Kidney epithelial cell (primary cell): ENCODE results near the gene AKT3. TPM values are rescaled to one million over a fixed set of nuclear protein-coding genes. Genes with fewer than 3 reads are reported as not detected.
A peak's percentile ranks its signal among the peaks of the same experiment; 100 is the strongest.

ENCODE experiments used
- DNase-seq: peaks from one replicate; pipeline ENCODE4 v3.0.0-alpha.2; 2010; ENCODE audit warnings: low read depth
- H3K27me3 ChIP-seq: 2 replicates; pipeline ENCODE4 v1.6.0; 2011; ENCODE audit warnings: low read length; ENCODE audit not compliant: control insufficient read depth, insufficient read depth
- H3K36me3 ChIP-seq: 2 replicates; pipeline ENCODE4 v1.5.1; 2011; ENCODE audit warnings: low read length; ENCODE audit not compliant: control insufficient read depth, insufficient read depth
- H3K4me3 ChIP-seq: 2 replicates; pipeline ENCODE4 v1.5.1; 2011; ENCODE audit warnings: low read depth, mild to moderate bottlenecking, control low read depth, low read length
- CTCF ChIP-seq: IDR thresholded peaks from 2 replicates; pipeline ENCODE4 v1.5.1; 2011; ENCODE audit warnings: mild to moderate bottlenecking, moderate library complexity, low read length, control low read depth, inconsistent platforms; ENCODE audit not compliant: insufficient read depth, poor library complexity, severe bottlenecking
- total RNA-seq: library from RNA; depleted of rRNA; stranded (reverse); fragments of >200 nt; gene quantifications from 2 replicates; pipeline ENCODE4 v1.2.3, GENCODE V29; 2015

The AKT3 gene
- total RNA-seq, 1 donor from 2014 or later: 13.1 TPM

- no peak for TF ChIP-seq CTCF
- Histone ChIP-seq H3K4me3 (no peak overlapping the region), H3K27me3 (no peaks in the 10 kb centered on the region), H3K36me3 (no peaks in the 10 kb centered on the region)
- no peak for DNase-seq
Observed at GRCh38 chr1:243715285-243715684, 134.8 kb downstream of the AKT3 start.

DNA sequence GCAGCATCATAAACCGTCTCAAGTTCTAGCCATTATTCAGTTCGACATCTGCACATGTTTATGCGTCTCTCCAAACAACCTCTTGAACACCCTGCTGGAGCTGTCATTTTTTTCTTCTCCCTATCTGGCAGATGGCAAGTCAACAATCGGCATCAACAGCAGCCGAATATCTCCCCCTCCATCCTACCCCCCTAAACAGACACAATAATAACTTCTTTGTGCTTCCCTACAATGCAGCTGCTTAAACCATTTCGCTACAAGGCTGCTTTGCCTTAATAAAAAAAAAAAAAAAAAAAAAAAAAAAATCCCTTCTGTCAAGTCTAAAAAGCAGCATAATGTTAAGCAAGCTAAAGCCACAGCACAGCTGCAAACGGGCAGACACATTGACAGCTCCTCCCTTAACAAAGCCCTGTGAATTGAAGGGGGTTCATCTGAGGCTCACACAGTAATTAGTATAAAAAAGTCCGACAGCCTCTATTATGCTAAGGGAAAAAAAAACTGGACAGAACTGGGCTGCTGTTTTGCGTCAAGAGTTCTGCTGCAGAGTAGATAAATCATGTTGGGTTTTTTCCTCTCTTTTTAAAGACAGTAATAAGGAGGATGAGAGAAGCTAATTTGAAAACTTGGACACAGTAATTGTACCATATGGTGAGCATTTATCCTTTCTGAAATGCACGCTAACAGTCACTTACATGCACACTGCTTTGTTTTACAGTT lies 136.4 kb downstream of the AKT3 start:
- TF ChIP-seq CTCF: no peak
- no peaks in the 10 kb centered on the region for H3K27me3 ChIP-seq
- no peak for DNase-seq
- H3K4me3 ChIP-seq: no peak overlapping the region
- H3K36me3 ChIP-seq: no peaks in the 10 kb centered on the region

DNA sequence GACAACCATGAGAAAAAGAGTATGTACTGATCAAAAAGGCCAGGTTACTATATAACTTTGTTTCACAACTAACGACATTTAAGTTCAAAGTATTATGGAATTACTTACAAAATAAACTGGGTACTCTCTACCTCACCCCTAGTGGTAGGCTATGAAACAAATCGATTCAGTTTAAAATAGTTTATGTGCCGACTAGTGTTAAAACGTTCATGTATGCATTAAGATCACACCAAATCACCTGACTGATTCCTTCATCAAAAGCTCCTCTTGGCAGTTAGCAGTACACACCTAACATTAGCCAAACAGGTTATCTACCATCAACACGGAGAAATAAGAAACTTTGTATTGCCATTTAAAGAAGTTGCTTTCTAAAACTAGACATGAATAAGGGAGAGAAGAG lies 137.1 kb downstream of the AKT3 start:
- H3K4me3 ChIP-seq: no peak overlapping the region
- DNase-seq: no peak
- peak; percentile 12 for TF ChIP-seq CTCF
- H3K27me3 ChIP-seq: no peaks in the 10 kb centered on the region
- H3K36me3 ChIP-seq: no peaks in the 10 kb centered on the region

DNA sequence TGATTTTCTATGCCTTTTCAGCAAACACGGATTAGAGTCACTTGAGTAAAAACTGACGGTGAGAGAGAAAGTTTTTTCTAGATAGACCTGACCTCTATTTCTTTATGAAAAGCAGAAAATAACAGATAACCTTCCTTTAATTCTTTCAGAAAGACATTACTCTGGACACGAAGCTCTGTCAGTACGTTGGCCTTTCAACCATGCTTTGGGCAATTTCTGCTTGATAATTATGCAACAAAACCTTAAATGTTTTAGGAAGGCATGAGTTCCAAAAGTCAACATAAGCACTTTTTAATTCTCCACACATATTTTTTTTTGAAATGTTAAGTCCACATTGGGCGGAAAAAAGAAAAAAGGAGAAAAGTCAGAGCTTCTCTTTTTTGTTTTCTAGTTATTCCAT lies 137.8 kb downstream of the AKT3 start:
- H3K36me3 ChIP-seq: no peaks in the 10 kb centered on the region
- H3K4me3 ChIP-seq: no peak overlapping the region
- TF ChIP-seq CTCF: no peak
- no peak for DNase-seq
- no peaks in the 10 kb centered on the region for H3K27me3 ChIP-seq

DNA sequence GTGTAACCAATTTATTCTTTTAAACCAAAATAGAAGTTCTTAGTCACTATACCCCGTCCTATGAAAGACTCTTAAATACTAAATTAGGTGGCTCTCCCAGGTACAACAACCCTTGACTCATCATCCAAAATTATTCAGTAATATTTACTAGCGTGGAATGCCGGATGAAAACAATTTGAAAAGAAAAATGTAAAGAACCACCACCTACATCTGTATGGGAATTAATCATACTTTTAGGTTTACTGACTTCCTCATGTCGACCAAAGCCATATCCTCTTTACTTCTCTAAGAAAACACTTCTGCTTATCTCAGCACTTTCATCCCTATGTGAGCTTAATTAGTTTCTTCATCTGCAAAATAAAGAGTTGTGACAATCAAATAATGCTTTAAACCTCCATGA lies 139.6 kb downstream of the AKT3 start:
- Histone ChIP-seq H3K27me3 (no peaks in the 10 kb centered on the region), H3K36me3 (peaks cover 1% of the 10 kb centered on the region), H3K4me3 (no peak overlapping the region)
- DNase-seq: no peak
- TF ChIP-seq CTCF: no peak

DNA sequence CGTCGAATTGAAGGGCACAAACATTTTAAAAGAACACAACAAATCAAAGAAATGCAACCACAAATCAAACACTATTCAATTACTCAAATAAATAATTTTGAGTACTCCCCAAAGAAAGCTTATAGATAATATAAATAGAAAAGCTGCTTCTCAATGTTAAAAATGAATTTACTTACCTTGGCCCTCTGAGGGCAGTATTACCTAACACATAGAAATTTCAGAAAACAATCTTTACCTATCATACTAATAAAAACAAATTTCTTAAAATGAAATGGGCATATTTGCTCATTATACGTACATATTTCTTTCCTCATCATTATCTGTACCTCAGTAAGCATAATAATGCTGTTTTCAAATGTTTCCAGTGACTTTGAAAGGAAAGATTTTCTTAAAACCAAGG lies 141.8 kb downstream of the AKT3 start:
- no peak overlapping the region for H3K4me3 ChIP-seq
- no peak for TF ChIP-seq CTCF
- H3K36me3 ChIP-seq: peaks cover 1% of the 10 kb centered on the region
- no peak for DNase-seq
- no peaks in the 10 kb centered on the region for H3K27me3 ChIP-seq
